NCI-H2081 (cell line): ENCODE data around the gene ZBTB42.

Experiments
- DNase-seq, 2 experiments: peaks; one replicate each; lab custom pipeline; 2025; lab: John Stamatoyannopoulos, UW

ZBTB42 gene

GRCh38 chr14:104782808-104783139 lies 18.1 kb upstream of the ZBTB42 start:
- DNase-seq: no peak

- DNase-seq: no peak
Measured at GRCh38 chr14:104783484-104784217, 17.2 kb upstream of the ZBTB42 start.

- DNase-seq: peak in 1 of 2 experiments; percentile 20
Measured at GRCh38 chr14:104784218-104784568, 16.7 kb upstream of the ZBTB42 start.

- DNase-seq: peak; percentile 70 to 85
Measured at GRCh38 chr14:104784846-104785707, 15.8 kb upstream of the ZBTB42 start.

- DNase-seq: no peak
Measured at GRCh38 chr14:104785708-104786080, 15.2 kb upstream of the ZBTB42 start.

GRCh38 chr14:104786091-104786586 lies 14.8 kb upstream of the ZBTB42 start:
- DNase-seq: no peak

- DNase-seq: no peak
Measured at GRCh38 chr14:104786726-104787675, 13.9 kb upstream of the ZBTB42 start.

- DNase-seq: no peak
Measured at GRCh38 chr14:104787736-104788135, 13.2 kb upstream of the ZBTB42 start.

- peak; percentile 89 to 95 for DNase-seq
Measured at GRCh38 chr14:104788161-104788818, 12.6 kb upstream of the ZBTB42 start.

GRCh38 chr14:104788873-104789663 lies 11.8 kb upstream of the ZBTB42 start:
- no peak for DNase-seq

- DNase-seq: no peak
Measured at GRCh38 chr14:104789752-104790743, 10.9 kb upstream of the ZBTB42 start.

- no peak for DNase-seq
Measured at GRCh38 chr14:104791425-104791824, 9.5 kb upstream of the ZBTB42 start.

GRCh38 chr14:104792101-104792884 lies 8.6 kb upstream of the ZBTB42 start:
- peak; percentile 44 to 68 for DNase-seq

GRCh38 chr14:104792945-104793702 lies 7.8 kb upstream of the ZBTB42 start:
- DNase-seq: no peak

GRCh38 chr14:104793703-104793959 lies 7.3 kb upstream of the ZBTB42 start:
- no peak for DNase-seq

GRCh38 chr14:104794099-104794498 lies 6.8 kb upstream of the ZBTB42 start:
- DNase-seq: no peak

- DNase-seq: no peak
Measured at GRCh38 chr14:104794631-104794992, 6.3 kb upstream of the ZBTB42 start.
